Right ventricle myocardium superior (tissue), 1 donor: ENCODE results near the gene SFT2D3. TPM values are rescaled to one million over a fixed set of nuclear protein-coding genes. Genes with fewer than 3 reads are reported as not detected.

Source experiments
- ATAC-seq: fragments of 200-7000 bp; cut with Tn5 transposase; one replicate; pipeline ENCODE4 v1.9.1; 2020; ENCODE audit warnings: mild to moderate bottlenecking; ENCODE audit not compliant: poor library complexity
- DNase-seq: peaks from one replicate; pipeline ENCODE4 v3.0.0-alpha.2; 2020
- intact Hi-C: fragments of 100-400 bp; cut with DNase I; formaldehyde crosslinking; loops from one replicate; pipeline ENCODE4 v1.11.2; 2022
- long read RNA-seq: library from polyadenylated mRNA; unstranded; transcript quantifications from one replicate; pipeline ENCODE4 v2.0.0, GENCODE V29; 2021
- total RNA-seq: library from RNA; stranded (reverse); fragmentation: NEBNext Ultra II Directional; extraction: Animal tissue kit (Norgen Biotek cat#: 25700); gene quantifications from one replicate; pipeline ENCODE4 v1.2.1, GENCODE V29; 2021
- donor health status: DM: no; HTN: yes; CAD: no; lungs with severe emphysema.

SFT2D3 gene, protein sequence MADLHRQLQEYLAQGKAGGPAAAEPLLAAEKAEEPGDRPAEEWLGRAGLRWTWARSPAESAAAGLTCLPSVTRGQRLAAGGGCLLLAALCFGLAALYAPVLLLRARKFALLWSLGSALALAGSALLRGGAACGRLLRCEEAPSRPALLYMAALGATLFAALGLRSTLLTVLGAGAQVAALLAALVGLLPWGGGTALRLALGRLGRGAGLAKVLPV
- total RNA-seq: 3.2 TPM
- long read RNA-seq, transcript SFT2D3-201 (1 exons, 3,735 nt): major isoform, 22 of 22 reads
- long read RNA-seq, partial matches to known transcripts: 0 of 22 reads
- long read RNA-seq, other reads (novel, unspliced or antisense): 0 of 22 reads

- intact Hi-C loops: no loop called here
- ATAC-seq: peak; percentile 92
- peak; percentile 95 for DNase-seq
These were observed at the start of gene SFT2D3 for GRCh38 chr2:127701193-127701650. Gene SFT2D3 (plus strand): TSS chr2:127701497. CDS start chr2:127701529, 32 bp downstream.

DNA sequence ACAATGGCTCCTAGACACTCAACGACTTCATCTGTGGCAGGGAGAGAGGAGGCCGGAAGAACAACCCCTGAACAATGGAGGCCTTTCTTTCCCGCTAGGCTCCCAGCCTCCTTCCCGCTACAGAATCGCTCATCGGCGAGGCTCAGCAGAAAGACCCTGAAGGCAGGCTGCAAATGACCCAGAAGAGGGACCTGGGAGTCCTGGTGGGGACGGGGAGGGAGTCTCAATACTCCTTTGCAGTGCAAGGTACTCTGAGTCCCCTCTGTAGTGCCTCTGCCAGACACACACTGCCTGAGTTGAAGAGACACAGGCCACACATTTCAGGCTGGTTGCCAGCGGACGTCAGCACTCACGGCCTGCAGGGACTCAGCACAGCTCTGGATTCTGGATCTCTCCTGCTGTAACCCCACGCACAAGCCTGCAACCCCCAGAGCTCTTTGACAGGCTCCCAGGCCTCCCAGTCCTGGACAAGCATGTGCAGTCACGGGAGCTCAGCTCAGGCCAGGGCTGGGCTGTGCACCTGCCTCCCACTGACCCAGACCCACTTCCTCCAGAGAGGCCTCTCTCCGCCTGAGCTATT lies 49.2 kb upstream of the SFT2D3 start:
- intact Hi-C loops: no loop called here
- DNase-seq (peak; percentile 96), ATAC-seq (peak; percentile 82)

- intact Hi-C loops: no loop called here
- DNase-seq (peak; percentile 26), ATAC-seq (no peak)
These were observed 48.4 kb upstream of the SFT2D3 start for GRCh38 chr2:127652786-127653357.

GRCh38 chr2:127653421-127654083 lies 47.7 kb upstream of the SFT2D3 start:
- intact Hi-C loops: no loop called here
- ATAC-seq: no peak
- DNase-seq: peak; percentile 47

GRCh38 chr2:127654084-127654837 lies 47.0 kb upstream of the SFT2D3 start:
- intact Hi-C loops: no loop called here
- no peak for ATAC-seq
- DNase-seq: peak; percentile 38

GRCh38 chr2:127654838-127655175 lies 46.5 kb upstream of the SFT2D3 start:
- intact Hi-C loops: no loop called here
- ATAC-seq (no peak), DNase-seq (no peak)

- DNase-seq (peak; percentile 77), ATAC-seq (peak; percentile 50)
- intact Hi-C loops: no loop called here
These were observed 45.9 kb upstream of the SFT2D3 start for GRCh38 chr2:127655209-127656073.

DNA sequence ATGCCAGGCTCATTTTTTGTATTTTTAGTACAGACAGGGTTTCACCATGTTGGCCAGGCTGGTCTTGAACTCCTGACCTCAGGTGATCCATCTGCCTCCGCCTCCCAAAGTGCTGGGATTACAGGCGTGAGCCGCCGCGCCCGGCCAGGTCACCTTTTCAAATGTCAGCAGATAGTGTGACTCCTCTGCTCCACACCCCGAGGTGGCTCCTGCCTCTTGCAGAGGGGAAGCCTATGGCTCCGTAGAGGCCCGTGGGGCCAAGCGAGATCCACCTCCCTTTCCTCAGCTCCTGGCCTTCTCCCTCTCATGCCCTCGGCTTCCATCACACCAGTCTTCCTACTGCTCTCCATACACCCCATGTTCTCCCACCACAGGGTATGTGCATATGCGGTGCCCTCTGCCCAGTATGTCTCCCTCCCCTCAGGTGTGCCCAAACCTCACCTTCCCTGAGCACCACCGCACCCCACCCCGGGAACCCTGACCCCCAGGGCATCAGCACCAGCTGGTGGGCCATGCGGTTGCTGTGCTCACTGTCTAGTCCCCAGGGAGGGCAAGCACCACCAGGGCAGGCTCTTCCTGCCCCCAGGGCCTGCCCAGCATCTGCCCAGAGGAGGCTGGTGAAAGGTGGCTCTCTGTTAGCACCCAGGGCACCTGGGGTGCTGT lies 44.6 kb upstream of the SFT2D3 start:
- ATAC-seq: no peak
- intact Hi-C loops: no loop called here
- DNase-seq: peak; percentile 39

GRCh38 chr2:127657232-127657595 lies 44.1 kb upstream of the SFT2D3 start:
- intact Hi-C loops: no loop called here
- DNase-seq: peak; percentile 40
- no peak for ATAC-seq

DNA sequence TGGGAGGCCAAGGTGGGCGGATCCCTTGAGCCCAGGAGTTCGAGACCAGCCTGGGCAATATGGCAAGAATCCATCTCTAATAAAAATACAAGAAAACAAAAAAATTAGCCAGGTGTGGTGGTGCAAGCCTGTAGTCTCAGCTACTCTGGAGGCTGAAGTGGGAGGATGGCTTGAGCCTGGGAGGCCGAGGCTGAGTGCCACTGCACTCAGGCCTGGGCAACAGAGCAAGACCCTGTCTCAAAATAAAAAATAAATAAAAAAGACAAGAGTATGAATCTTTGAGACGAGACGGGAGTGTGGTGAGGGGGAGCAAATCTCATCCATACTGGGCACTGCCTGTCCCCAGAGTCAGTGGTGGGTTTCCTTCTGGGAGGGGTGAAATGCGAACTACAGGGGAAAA lies 43.2 kb upstream of the SFT2D3 start:
- ATAC-seq (no peak), DNase-seq (no peak)
- intact Hi-C loops: no loop called here

- intact Hi-C loops: no loop called here
- ATAC-seq: no peak
- peak; percentile 51 for DNase-seq
These were observed 42.5 kb upstream of the SFT2D3 start for GRCh38 chr2:127658641-127659407.

DNA sequence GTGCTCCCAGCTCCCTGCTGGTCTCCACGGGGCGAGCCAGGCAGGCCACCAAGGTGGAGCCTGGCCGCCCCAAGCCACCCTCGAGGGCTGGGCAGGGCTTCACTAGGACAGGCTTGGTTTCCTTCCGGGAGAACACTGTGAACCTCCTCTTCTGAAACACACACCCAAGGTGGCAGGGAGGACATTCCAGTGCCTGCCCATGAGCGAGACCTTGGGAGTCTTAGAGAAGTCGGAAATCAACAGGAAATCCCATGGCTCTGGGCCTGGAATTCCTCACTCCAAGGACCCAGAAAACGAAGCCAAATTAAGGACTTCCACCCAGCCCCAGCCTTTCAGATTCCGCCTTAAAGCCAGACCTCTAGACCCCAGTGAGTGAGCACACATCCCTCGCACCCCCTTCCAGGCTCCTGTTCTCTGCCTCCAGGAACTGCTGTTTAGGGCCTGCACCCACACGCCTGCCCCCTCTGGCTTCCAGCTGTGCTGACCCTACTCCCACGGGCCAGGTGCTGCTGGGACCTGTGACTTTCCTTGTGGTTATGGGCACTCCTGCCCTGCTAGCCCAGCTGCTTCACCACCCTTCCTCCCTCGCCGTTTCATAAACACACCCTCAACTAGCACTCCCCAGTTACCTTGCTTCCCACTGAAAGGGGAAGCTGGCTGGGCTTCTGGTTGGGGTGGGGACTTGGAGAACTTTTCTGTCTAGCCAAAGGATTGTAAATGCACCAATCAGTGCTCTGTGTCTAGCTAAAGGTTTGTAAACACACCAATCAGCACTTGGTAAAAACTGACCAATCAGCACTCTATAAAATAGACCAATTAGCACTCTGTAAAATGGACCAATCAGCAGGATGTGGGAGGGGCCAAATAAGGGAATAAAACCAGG lies 41.6 kb upstream of the SFT2D3 start:
- DNase-seq: peak; percentile 63
- intact Hi-C loops: no loop called here
- ATAC-seq: peak; percentile 26

GRCh38 chr2:127660291-127660578 lies 41.1 kb upstream of the SFT2D3 start:
- intact Hi-C loops: no loop called here
- DNase-seq: no peak
- ATAC-seq: no peak

GRCh38 chr2:127661072-127661649 lies 40.1 kb upstream of the SFT2D3 start:
- intact Hi-C loops: no loop called here
- ATAC-seq (no peak), DNase-seq (no peak)

- intact Hi-C loops: no loop called here
- peak; percentile 76 for DNase-seq
- peak; percentile 33 for ATAC-seq
These were observed 39.3 kb upstream of the SFT2D3 start for GRCh38 chr2:127661949-127662510.
